Measurements from ENCODE around the gene FTCD.

DNA sequence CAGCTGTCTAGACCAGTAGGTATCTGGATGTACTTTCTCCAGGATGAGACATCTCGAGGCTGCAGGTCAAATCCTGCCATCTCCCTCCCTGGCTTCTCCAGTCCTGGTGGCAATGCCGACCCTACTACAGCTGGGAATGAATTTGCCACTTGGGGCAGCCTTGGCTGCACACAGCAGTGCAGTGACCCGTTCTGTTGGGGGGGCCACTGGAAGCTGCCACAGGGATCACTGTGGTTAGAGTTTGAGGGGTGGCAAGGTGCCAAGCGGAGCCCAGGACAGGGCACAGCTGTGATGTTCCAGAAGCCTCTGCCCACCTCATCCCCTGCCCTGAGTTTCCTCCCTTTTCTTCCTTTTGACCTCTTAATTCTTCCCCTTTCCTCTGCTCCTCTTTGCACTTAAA is 40.4 kb downstream of the FTCD start:
- TF ChIP-seq SP1 (IDR thresholded peaks at IDR 0.05; ENCODE audit: low read depth, low read length), result no peak
- TF ChIP-seq, protein P1, sequence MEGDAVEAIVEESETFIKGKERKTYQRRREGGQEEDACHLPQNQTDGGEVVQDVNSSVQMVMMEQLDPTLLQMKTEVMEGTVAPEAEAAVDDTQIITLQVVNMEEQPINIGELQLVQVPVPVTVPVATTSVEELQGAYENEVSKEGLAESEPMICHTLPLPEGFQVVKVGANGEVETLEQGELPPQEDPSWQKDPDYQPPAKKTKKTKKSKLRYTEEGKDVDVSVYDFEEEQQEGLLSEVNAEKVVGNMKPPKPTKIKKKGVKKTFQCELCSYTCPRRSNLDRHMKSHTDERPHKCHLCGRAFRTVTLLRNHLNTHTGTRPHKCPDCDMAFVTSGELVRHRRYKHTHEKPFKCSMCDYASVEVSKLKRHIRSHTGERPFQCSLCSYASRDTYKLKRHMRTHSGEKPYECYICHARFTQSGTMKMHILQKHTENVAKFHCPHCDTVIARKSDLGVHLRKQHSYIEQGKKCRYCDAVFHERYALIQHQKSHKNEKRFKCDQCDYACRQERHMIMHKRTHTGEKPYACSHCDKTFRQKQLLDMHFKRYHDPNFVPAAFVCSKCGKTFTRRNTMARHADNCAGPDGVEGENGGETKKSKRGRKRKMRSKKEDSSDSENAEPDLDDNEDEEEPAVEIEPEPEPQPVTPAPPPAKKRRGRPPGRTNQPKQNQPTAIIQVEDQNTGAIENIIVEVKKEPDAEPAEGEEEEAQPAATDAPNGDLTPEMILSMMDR (IDR thresholded peaks at IDR 0.05; ENCODE audit: control extremely low read depth in 1 of 3, insufficient read depth in 1 of 3, low read depth in 1 of 3, low read length in 3 of 3), result no peak

All from H1 (cell line).